ENCODE results near the gene SLC15A2. TPM values are rescaled to one million over a fixed set of nuclear protein-coding genes. Genes with fewer than 3 reads are reported as not detected.

Gene SLC15A2
- total RNA-seq, 1 experiment from 2014 or later: 33.3 TPM

DNA sequence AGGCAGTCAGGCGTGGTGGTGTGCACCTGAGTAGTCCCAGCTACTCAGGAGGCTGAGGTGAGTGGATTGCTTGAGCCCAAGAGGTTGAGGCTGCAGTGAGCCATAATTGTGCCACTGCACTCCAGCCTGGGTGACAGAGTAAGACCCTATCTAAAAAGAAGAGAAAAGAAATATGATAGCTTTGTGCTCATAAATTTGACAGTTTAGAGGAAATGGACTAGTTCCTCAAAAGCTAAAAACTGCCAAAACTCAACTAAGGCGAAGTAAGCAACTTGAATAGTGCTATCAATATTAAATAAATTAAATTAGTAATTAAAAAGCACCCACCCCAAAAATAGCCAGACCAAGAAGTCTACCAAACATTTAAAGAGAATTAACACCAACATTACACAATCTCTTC lies 24.5 kb upstream of the SLC15A2 start:
- no peak overlapping the region for H3K27ac ChIP-seq (ENCODE audit: low read depth, low read length, poor library complexity, severe bottlenecking)
- DNase-seq (ENCODE audit: low spot score): no peak
- intact Hi-C loops (cut with micrococcal nuclease; ENCODE audit: unreplicated experiment): no loop called here
- H3K36me3 ChIP-seq (ENCODE audit: insufficient read depth, low read length, poor library complexity, severe bottlenecking): no peaks in the 10 kb centered on the region
- BruUV-seq (replicated peaks): no TSS peak
- TF ChIP-seq, protein P1, sequence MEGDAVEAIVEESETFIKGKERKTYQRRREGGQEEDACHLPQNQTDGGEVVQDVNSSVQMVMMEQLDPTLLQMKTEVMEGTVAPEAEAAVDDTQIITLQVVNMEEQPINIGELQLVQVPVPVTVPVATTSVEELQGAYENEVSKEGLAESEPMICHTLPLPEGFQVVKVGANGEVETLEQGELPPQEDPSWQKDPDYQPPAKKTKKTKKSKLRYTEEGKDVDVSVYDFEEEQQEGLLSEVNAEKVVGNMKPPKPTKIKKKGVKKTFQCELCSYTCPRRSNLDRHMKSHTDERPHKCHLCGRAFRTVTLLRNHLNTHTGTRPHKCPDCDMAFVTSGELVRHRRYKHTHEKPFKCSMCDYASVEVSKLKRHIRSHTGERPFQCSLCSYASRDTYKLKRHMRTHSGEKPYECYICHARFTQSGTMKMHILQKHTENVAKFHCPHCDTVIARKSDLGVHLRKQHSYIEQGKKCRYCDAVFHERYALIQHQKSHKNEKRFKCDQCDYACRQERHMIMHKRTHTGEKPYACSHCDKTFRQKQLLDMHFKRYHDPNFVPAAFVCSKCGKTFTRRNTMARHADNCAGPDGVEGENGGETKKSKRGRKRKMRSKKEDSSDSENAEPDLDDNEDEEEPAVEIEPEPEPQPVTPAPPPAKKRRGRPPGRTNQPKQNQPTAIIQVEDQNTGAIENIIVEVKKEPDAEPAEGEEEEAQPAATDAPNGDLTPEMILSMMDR (conservative IDR thresholded peaks at IDR 0.05; ENCODE audit: low read depth, low read length): no peak
- no peak for TF ChIP-seq EZH2 (IDR thresholded peaks at IDR 0.05; ENCODE audit: borderline replicate concordance, low read depth, low read length, poor library complexity, severe bottlenecking)
- no peaks in the 10 kb centered on the region for H3K4me1 ChIP-seq (ENCODE audit: insufficient read depth, low read length, poor library complexity, severe bottlenecking)
- H3K27me3 ChIP-seq (replicated peaks; ENCODE audit: insufficient read depth, low read depth, low read length, poor library complexity): no peaks in the 10 kb centered on the region
- POLR2A ChIA-PET (ENCODE audit: low non-redundant PET): no interaction called here
- no peak overlapping the region for H3K4me3 ChIP-seq (ENCODE audit: low read depth, low read length, poor library complexity, severe bottlenecking)
- CTCF ChIA-PET: no interaction called here
- no peaks in the 10 kb centered on the region for H3K9me3 ChIP-seq (ENCODE audit: low read depth, low read length, poor library complexity, severe bottlenecking)

DNA sequence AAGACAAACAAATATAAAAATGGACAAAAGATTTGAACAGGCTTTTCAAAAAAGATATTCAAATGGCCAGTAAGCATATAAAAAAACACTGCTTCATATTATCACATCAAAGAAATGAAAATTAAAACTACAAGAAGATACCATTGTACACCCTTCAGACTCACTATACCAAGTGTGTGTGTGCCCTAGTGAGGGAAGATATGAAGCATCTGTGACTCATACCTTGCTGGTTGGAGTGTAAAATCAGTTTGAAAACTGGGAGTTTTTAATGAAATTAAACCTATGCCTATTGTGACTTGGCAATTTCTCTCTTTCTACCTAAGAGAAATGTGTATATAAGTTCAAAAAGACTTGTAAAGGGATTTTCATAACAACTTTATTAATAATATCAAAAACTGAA lies 23.5 kb upstream of the SLC15A2 start:
- Histone ChIP-seq H3K9me3 (ENCODE audit: low read depth, low read length, poor library complexity, severe bottlenecking) (no peaks in the 10 kb centered on the region), H3K27ac (ENCODE audit: low read depth, low read length, poor library complexity, severe bottlenecking) (no peak overlapping the region), H3K36me3 (ENCODE audit: insufficient read depth, low read length, poor library complexity, severe bottlenecking) (no peaks in the 10 kb centered on the region), H3K4me3 (ENCODE audit: low read depth, low read length, poor library complexity, severe bottlenecking) (no peak overlapping the region), H3K27me3 (replicated peaks; ENCODE audit: insufficient read depth, low read depth, low read length, poor library complexity) (no peaks in the 10 kb centered on the region), H3K4me1 (ENCODE audit: insufficient read depth, low read length, poor library complexity, severe bottlenecking) (no peaks in the 10 kb centered on the region)
- DNase-seq (ENCODE audit: low spot score): no peak
- no peak for TF ChIP-seq EZH2 (IDR thresholded peaks at IDR 0.05; ENCODE audit: borderline replicate concordance, low read depth, low read length, poor library complexity, severe bottlenecking)
- TF ChIP-seq, protein P1 (conservative IDR thresholded peaks at IDR 0.05; ENCODE audit: low read depth, low read length): no peak
- ChIA-PET POLR2A (ENCODE audit: low non-redundant PET) (interaction anchor here (0.6 kb wide), 1 partner anchor 541 kb away, joined by 3 read pairs; no protein-coding TSS in a partner anchor), CTCF (no interaction called here)
- BruUV-seq (replicated peaks): no TSS peak
- intact Hi-C loops (cut with micrococcal nuclease; ENCODE audit: unreplicated experiment): no loop called here

DNA sequence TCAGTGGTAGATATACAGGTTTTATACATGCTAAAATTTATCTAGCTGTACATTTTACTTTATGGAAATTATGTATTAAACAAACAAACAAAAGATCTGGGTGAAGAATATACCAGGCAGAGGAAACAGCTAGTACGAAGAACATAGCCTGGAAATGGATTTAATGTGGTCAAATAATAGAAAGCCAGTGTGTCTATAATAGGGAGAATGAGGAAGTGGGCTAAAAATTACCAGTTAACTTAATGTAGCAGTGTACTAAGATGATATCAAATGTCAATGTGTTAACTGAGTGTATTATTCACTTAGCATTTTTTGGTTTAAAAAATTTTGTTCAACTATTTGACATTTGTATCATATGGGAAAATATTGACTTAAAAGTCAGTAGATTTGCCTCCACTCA lies 22.8 kb upstream of the SLC15A2 start:
- Histone ChIP-seq H3K4me1 (ENCODE audit: insufficient read depth, low read length, poor library complexity, severe bottlenecking) (no peaks in the 10 kb centered on the region), H3K9me3 (ENCODE audit: low read depth, low read length, poor library complexity, severe bottlenecking) (no peaks in the 10 kb centered on the region), H3K4me3 (ENCODE audit: low read depth, low read length, poor library complexity, severe bottlenecking) (no peak overlapping the region), H3K27me3 (replicated peaks; ENCODE audit: insufficient read depth, low read depth, low read length, poor library complexity) (no peaks in the 10 kb centered on the region), H3K36me3 (ENCODE audit: insufficient read depth, low read length, poor library complexity, severe bottlenecking) (no peaks in the 10 kb centered on the region), H3K27ac (ENCODE audit: low read depth, low read length, poor library complexity, severe bottlenecking) (no peak overlapping the region)
- ChIA-PET POLR2A (ENCODE audit: low non-redundant PET) (no interaction called here), CTCF (no interaction called here)
- no TSS peak for BruUV-seq (replicated peaks)
- TF ChIP-seq, protein P1 (conservative IDR thresholded peaks at IDR 0.05; ENCODE audit: low read depth, low read length): no peak
- TF ChIP-seq EZH2 (IDR thresholded peaks at IDR 0.05; ENCODE audit: borderline replicate concordance, low read depth, low read length, poor library complexity, severe bottlenecking): no peak
- no peak for DNase-seq (ENCODE audit: low spot score)
- intact Hi-C loops (cut with micrococcal nuclease; ENCODE audit: unreplicated experiment): no loop called here

Measured in A673 (cell line).